Measurements from ENCODE around the gene CHST15. TPM values are rescaled to one million over a fixed set of nuclear protein-coding genes. Genes with fewer than 3 reads are reported as not detected.

Gene CHST15
- total RNA-seq, 1 experiment from 2014 or later, result 2.4 TPM

GRCh38 chr10:124030061-124030460 lies 63.3 kb downstream of the CHST15 start:
- DNase-seq (ENCODE audit: low spot score), result no peak

- DNase-seq (ENCODE audit: low spot score), result no peak
Observed at GRCh38 chr10:124029559-124029958, 63.8 kb downstream of the CHST15 start.

- DNase-seq (ENCODE audit: low spot score), result no peak
Observed at GRCh38 chr10:124028700-124029480, 64.5 kb downstream of the CHST15 start.

GRCh38 chr10:124027651-124028050 lies 65.7 kb downstream of the CHST15 start:
- DNase-seq (ENCODE audit: low spot score), result no peak

GRCh38 chr10:124027031-124027611 lies 66.3 kb downstream of the CHST15 start:
- DNase-seq (ENCODE audit: low spot score), result no peak

- DNase-seq (ENCODE audit: low spot score), result no peak
Observed at GRCh38 chr10:124026589-124026939, 66.8 kb downstream of the CHST15 start.

GRCh38 chr10:124025660-124026588 lies 67.5 kb downstream of the CHST15 start:
- peak; percentile 10 for DNase-seq (ENCODE audit: low spot score)

GRCh38 chr10:124025152-124025551 lies 68.2 kb downstream of the CHST15 start:
- DNase-seq (ENCODE audit: low spot score), result peak; percentile 13

- DNase-seq (ENCODE audit: low spot score), result no peak
Observed at GRCh38 chr10:124022066-124022465, 71.3 kb downstream of the CHST15 start.

- no peak for DNase-seq (ENCODE audit: low spot score)
Observed at GRCh38 chr10:124020981-124021815, 72.2 kb downstream of the CHST15 start.

GRCh38 chr10:124019886-124020797 lies 73.3 kb downstream of the CHST15 start:
- DNase-seq (ENCODE audit: low spot score), result no peak

GRCh38 chr10:124018886-124019525 lies 74.4 kb downstream of the CHST15 start:
- no peak for DNase-seq (ENCODE audit: low spot score)

- DNase-seq (ENCODE audit: low spot score), result no peak
Observed at GRCh38 chr10:124017729-124018128, 75.7 kb downstream of the CHST15 start.

GRCh38 chr10:124016804-124017375 lies 76.5 kb downstream of the CHST15 start:
- no peak for DNase-seq (ENCODE audit: low spot score)

- DNase-seq (ENCODE audit: low spot score), result no peak
Observed at GRCh38 chr10:124015991-124016390, 77.4 kb downstream of the CHST15 start.

- no peak for DNase-seq (ENCODE audit: low spot score)
Observed at GRCh38 chr10:124014416-124015154, 78.8 kb downstream of the CHST15 start.

GRCh38 chr10:124013916-124014315 lies 79.5 kb downstream of the CHST15 start:
- no peak for DNase-seq (ENCODE audit: low spot score)

GRCh38 chr10:124012991-124013390 lies 80.4 kb downstream of the CHST15 start:
- DNase-seq (ENCODE audit: low spot score), result no peak

- DNase-seq (ENCODE audit: low spot score), result no peak
Observed at GRCh38 chr10:124012583-124012982, 80.8 kb downstream of the CHST15 start.
